HepG2 (cell line): ENCODE results near the gene PSMB3. TPM values are rescaled to one million over a fixed set of nuclear protein-coding genes. Genes with fewer than 3 reads are reported as not detected.

ENCODE experiments used
- ADNP ChIP-seq: sonication (generic); formaldehyde crosslinking; IDR thresholded peaks from 2 replicates; pipeline ENCODE4 v1.4.0; 2020; ENCODE audit warnings: missing genetic modification reagents
- ELF4 ChIP-seq: sonication (generic); formaldehyde crosslinking; IDR thresholded peaks from 2 replicates; pipeline ENCODE4 v1.5.0; 2020; ENCODE audit warnings: missing genetic modification reagents, mild to moderate bottlenecking, moderate library complexity, borderline replicate concordance
- GATAD1 ChIP-seq: IDR thresholded peaks from 2 replicates; pipeline ENCODE4 v1.6.1; 2016; ENCODE audit warnings: missing genetic modification reagents, missing compliant biosample characterization
- HINFP ChIP-seq: sonication (generic); formaldehyde crosslinking; IDR thresholded peaks from 2 replicates; pipeline ENCODE4 v1.4.0; 2020; ENCODE audit warnings: low read depth, mild to moderate bottlenecking, missing genetic modification reagents
- HNF1A ChIP-seq, 2 experiments: sonication (generic) in 1 of 2; formaldehyde crosslinking in 1 of 2; IDR thresholded peaks; 2 replicates each; pipeline versions ENCODE4 v1.4.0 to v1.6.1; 2016 to 2020; ENCODE audit warnings: borderline replicate concordance in 1 of 2, low read depth in 1 of 2, mild to moderate bottlenecking in 1 of 2, missing genetic modification reagents in 1 of 2
- KAT2B ChIP-seq: fragments of 150-350 bp; IDR thresholded peaks from 2 replicates; pipeline ENCODE4 v1.6.1; 2014; ENCODE audit warnings: low read depth, low read length, borderline replicate concordance
- KDM2A ChIP-seq: sonication (generic); formaldehyde crosslinking; IDR thresholded peaks from 2 replicates; pipeline ENCODE4 v1.4.0; 2020; ENCODE audit warnings: low read depth, missing genetic modification reagents, borderline replicate concordance
- MAFK ChIP-seq, 2 experiments: IDR thresholded peaks in 1 of 2; conservative IDR thresholded peaks in 1 of 2; 2 replicates each; pipeline ENCODE4 v1.6.1; 2011; ENCODE audit warnings: improper control_type of control experiment in 2 of 2, low read length in 2 of 2
- MIXL1 ChIP-seq: IDR thresholded peaks from 2 replicates; pipeline ENCODE4 v1.6.1; 2016
- STAG1 ChIP-seq: sonication (generic); formaldehyde crosslinking; IDR thresholded peaks from 2 replicates; pipeline ENCODE4 v1.4.0; 2020; ENCODE audit warnings: missing genetic modification reagents
- ZBTB4 ChIP-seq: sonication (generic); formaldehyde crosslinking; IDR thresholded peaks from 2 replicates; pipeline ENCODE4 v1.4.0; 2020; ENCODE audit warnings: missing genetic modification reagents, mild to moderate bottlenecking, borderline replicate concordance
- ZBTB7B ChIP-seq: sonication (generic); formaldehyde crosslinking; IDR thresholded peaks from 2 replicates; pipeline ENCODE4 v1.4.0; 2020; ENCODE audit warnings: missing genetic modification reagents
- ZFP1 ChIP-seq: IDR thresholded peaks from 2 replicates; pipeline ENCODE4 v1.6.1; 2016
- ZMYM4 ChIP-seq: sonication (generic); formaldehyde crosslinking; IDR thresholded peaks from 2 replicates; pipeline ENCODE4 v1.8.1; 2023; ENCODE audit warnings: mild to moderate bottlenecking, missing genetic modification reagents
- ZNF124 ChIP-seq: sonication (generic); formaldehyde crosslinking; IDR thresholded peaks from 2 replicates; pipeline ENCODE4 v1.4.0; 2020; ENCODE audit warnings: missing genetic modification reagents
- ZNF138 ChIP-seq: sonication (generic); formaldehyde crosslinking; IDR thresholded peaks from 2 replicates; pipeline ENCODE4 v1.5.0; 2020; ENCODE audit warnings: mild to moderate bottlenecking, low read depth, missing genetic modification reagents
- ZNF329 ChIP-seq: sonication (generic); formaldehyde crosslinking; IDR thresholded peaks from 2 replicates; pipeline ENCODE4 v1.9.0; 2021; ENCODE audit warnings: low read depth, mild to moderate bottlenecking, missing genetic modification reagents
- ZNF335 ChIP-seq: sonication (generic); formaldehyde crosslinking; IDR thresholded peaks from 2 replicates; pipeline ENCODE4 v1.4.0; 2020; ENCODE audit warnings: missing genetic modification reagents
- ZNF468 ChIP-seq: sonication (generic); formaldehyde crosslinking; IDR thresholded peaks from 2 replicates; pipeline ENCODE4 v1.8.0; 2022; ENCODE audit warnings: mild to moderate bottlenecking, moderate library complexity, missing genetic modification reagents
- ZNF746 ChIP-seq: sonication (generic); formaldehyde crosslinking; IDR thresholded peaks from 2 replicates; pipeline ENCODE4 v1.8.0; 2022; ENCODE audit warnings: mild to moderate bottlenecking, missing genetic modification reagents
- ZNF792 ChIP-seq: IDR thresholded peaks from 2 replicates; pipeline ENCODE4 v1.6.1; 2016
- polyA plus RNA-seq, 8 experiments: library from polyadenylated mRNA; depleted of rRNA in 3 of 8; stranded (reverse) in 7 of 8; unstranded in 1 of 8; fragments of >200 nt; fragmentation: Illumina TruSeq in 4 of 8; extraction: Trizol in 4 of 8; gene quantifications; 2 replicates each; pipeline versions ENCODE4 v1.2.1 to v1.2.3, GENCODE V29; 2011 to 2016; ENCODE audit warnings: low read depth in 4 of 8, missing spikeins in 1 of 8, mixed read lengths in 1 of 8; ENCODE audit not compliant: insufficient read depth in 1 of 8
- total RNA-seq, 5 experiments: library from RNA; depleted of rRNA; stranded (reverse); fragments of >200 nt; fragmentation: Illumina TruSeq; extraction: Trizol; gene quantifications; 2 replicates each; pipeline ENCODE4 v1.2.3, GENCODE V29; 2016; ENCODE audit warnings: low read depth in 1 of 5

The PSMB3 gene
- total and polyA plus RNA-seq, 2 of the 13 experiments (the other 11 are each of a cell fraction or from before 2014, with no cell fraction given) = 366 to 517 TPM

GRCh38 chr17:38799501-38800236, 47.1 kb downstream of the PSMB3 start, which contains the start of gene PIP4K2B (continued):
- TF ChIP-seq ZFP1 (CRISPR knock-in tag) (peak; percentile 63; the same call in 1 of the 2 replicates), HNF1A (IDR thresholded peaks at IDR 0.05; ENCODE audit: low read depth) (no peak), HNF1A (CRISPR knock-in tag; IDR thresholded peaks at IDR 0.05; ENCODE audit: borderline replicate concordance) (peak; percentile 83), ZNF792 (CRISPR knock-in tag) (peak; percentile 69; the same call in 1 of the 2 replicates), ADNP (no peak), ZBTB7B (CRISPR knock-in tag) (peak; percentile 94), ZNF468 (no peak), HINFP (peak; percentile 52; the same call in 1 of the 2 replicates), ZBTB4 (CRISPR knock-in tag) (no peak; the same call in 1 of the 2 replicates), KAT2B (no peak), ZMYM4 (CRISPR knock-in tag) (peak; percentile 82), ZNF329 (CRISPR knock-in tag) (no peak), ZNF138 (peak; percentile 50; the same call in 1 of the 2 replicates), MIXL1 (CRISPR knock-in tag) (peak; percentile 66), ELF4 (CRISPR knock-in tag) (peak; percentile 76; the same call in 1 of the 2 replicates), KDM2A (peak; percentile 98), ZNF746 (peak; percentile 97), STAG1 (no peak), MAFK (conservative IDR thresholded peaks at IDR 0.05 in 1 of 2, IDR thresholded peaks at IDR 0.05 in 1 of 2; ENCODE audit: low read length in 2 of 2) (no peak), ZNF124 (CRISPR knock-in tag) (peak; percentile 49; the same call in 1 of the 2 replicates), GATAD1 (CRISPR knock-in tag) (peak; percentile 85), ZNF335 (CRISPR knock-in tag) (no peak)
